Measurements from ENCODE around the gene WNT7B.

GRCh38 chr22:45879552-45879949 is 97.4 kb downstream of the WNT7B start:
- TF ChIP-seq L3MBTL2 (conservative IDR thresholded peaks at IDR 0.05) = no peak
- TF ChIP-seq FOXM1 (IDR thresholded peaks at IDR 0.05; ENCODE audit: borderline replicate concordance) = no peak

All from HEK293T (cell line).